Upper lobe of left lung (tissue), 4 donors: ENCODE data around the gene TAAR1.

Source experiments
- EP300 ChIP-seq, 4 donors: sonication (generic); formaldehyde crosslinking; IDR thresholded peaks; one replicate each; pipeline ENCODE4 v1.5.1; 2017; ENCODE audit warnings: antibody characterized with exemption in 4 of 4, control low read depth in 2 of 4
- POLR2A ChIP-seq, 4 donors: fragments of 450-650 bp; IDR thresholded peaks; one replicate each; pipeline ENCODE4 v1.5.1; 2016 to 2017; ENCODE audit warnings: antibody characterized with exemption in 4 of 4, mild to moderate bottlenecking in 2 of 4
- TF ChIP-seq, protein P1 (sequence below), 6 experiments: fragments of 450-650 bp in 4 of 6; fragments of 200-600 bp in 2 of 6; sonication (generic) in 2 of 6; IDR thresholded peaks; one replicate each; pipeline ENCODE4 v1.5.1; 2016 to 2019; ENCODE audit warnings: antibody characterized with exemption in 6 of 6

DNA sequence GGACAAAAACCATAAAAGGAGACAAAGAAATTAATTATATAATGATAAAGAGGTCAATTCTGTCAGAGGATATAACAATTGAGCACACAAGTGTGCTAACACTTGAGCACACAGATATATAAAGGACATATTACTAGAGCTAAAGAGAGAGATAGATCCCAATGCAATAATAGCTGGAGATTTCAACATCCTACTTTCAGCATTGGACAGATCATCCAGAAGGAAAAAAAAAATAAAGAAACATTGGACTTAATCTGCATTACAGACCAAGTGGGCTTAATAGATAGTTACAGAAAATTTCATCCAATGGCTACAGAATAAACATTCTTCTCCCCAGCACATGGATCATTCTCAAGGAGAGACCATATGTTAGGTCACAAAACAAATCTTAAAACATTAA is 45.0 kb upstream of the TAAR1 start:
- TF ChIP-seq POLR2A (IDR thresholded peaks at IDR 0.05) (no peak), EP300 (IDR thresholded peaks at IDR 0.05) (no peak)
- TF ChIP-seq, protein P1, sequence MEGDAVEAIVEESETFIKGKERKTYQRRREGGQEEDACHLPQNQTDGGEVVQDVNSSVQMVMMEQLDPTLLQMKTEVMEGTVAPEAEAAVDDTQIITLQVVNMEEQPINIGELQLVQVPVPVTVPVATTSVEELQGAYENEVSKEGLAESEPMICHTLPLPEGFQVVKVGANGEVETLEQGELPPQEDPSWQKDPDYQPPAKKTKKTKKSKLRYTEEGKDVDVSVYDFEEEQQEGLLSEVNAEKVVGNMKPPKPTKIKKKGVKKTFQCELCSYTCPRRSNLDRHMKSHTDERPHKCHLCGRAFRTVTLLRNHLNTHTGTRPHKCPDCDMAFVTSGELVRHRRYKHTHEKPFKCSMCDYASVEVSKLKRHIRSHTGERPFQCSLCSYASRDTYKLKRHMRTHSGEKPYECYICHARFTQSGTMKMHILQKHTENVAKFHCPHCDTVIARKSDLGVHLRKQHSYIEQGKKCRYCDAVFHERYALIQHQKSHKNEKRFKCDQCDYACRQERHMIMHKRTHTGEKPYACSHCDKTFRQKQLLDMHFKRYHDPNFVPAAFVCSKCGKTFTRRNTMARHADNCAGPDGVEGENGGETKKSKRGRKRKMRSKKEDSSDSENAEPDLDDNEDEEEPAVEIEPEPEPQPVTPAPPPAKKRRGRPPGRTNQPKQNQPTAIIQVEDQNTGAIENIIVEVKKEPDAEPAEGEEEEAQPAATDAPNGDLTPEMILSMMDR (IDR thresholded peaks at IDR 0.05): no peak
